ENCODE results near the gene DNAJB14. TPM values are rescaled to one million over a fixed set of nuclear protein-coding genes. Genes with fewer than 3 reads are reported as not detected.

The DNAJB14 gene
- polyA plus RNA-seq, 1 of the 3 experiments (the other 2 are of a cell fraction): 23.8 TPM

GRCh38 chr4:99938243-99938753, 8.1 kb downstream of the DNAJB14 start:
- H3F3A ChIP-seq (replicated peaks; ENCODE audit: insufficient read depth): peaks cover 22% of the 10 kb centered on the region
- CTCF ChIA-PET: interaction anchor here (2.6 kb wide), 1 partner anchor 10 kb away, joined by 10 read pairs; no protein-coding TSS in a partner anchor
- peaks cover 18 to 62% of the 10 kb centered on the region in 2 experiments for H3K36me3 ChIP-seq (replicated peaks in 1 of 2; ENCODE audit: control insufficient read depth in 1 of 2, insufficient read depth in 2 of 2, low read length in 1 of 2)
- no peak overlapping the region for H3K9ac ChIP-seq
- no peak overlapping the region for H3K4me3 ChIP-seq (ENCODE audit: low read depth in 2 of 2, low read length in 1 of 2)
- peak overlapping the region in 1 of 2 experiments; percentile 40; a peak in 2 of 4 replicates for H3K27ac ChIP-seq (ENCODE audit: low read depth in 2 of 2, low read length in 1 of 2)
- H3K4me2 ChIP-seq: no peak overlapping the region
- no peaks in the 10 kb centered on the region for H3K27me3 ChIP-seq (ENCODE audit: insufficient read depth)
- peaks cover 98% of the 10 kb centered on the region for H3K79me2 ChIP-seq (ENCODE audit: insufficient read depth)
- H3K4me1 ChIP-seq (ENCODE audit: control insufficient read depth in 1 of 2, insufficient read depth in 2 of 2, low read depth in 1 of 2, low read length in 1 of 2): no peaks in the 10 kb centered on the region; a peak in 1 of 4 replicates
- DNase-seq: peak; percentile 39
- H3K9me2 ChIP-seq: no peaks in the 10 kb centered on the region
- no peak overlapping the region for H2AFZ ChIP-seq (ENCODE audit: low read depth)
- POLR2A ChIA-PET: interaction anchor here (1.1 to 1.4 kb wide), 2 partner anchors 8 to 10 kb away, joined by 3 to 4 read pairs; partner anchors contain the start of gene DNAJB14
- WGBS (ENCODE audit: low lambda C conversion rate): 90% methylated on average over 3 of the region's 3 CpGs
- peaks cover 12% of the 10 kb centered on the region; the same call in 1 of the 2 replicates for H3K9me3 ChIP-seq
- no peak for TF ChIP-seq CTCF (IDR thresholded peaks at IDR 0.05)
- TF ChIP-seq EP300 (IDR thresholded peaks at IDR 0.05; ENCODE audit: borderline replicate concordance in 1 of 2, low read depth in 1 of 2, low read length in 1 of 2): peak in 1 of 2 experiments; percentile 30; a peak in 1 of 4 replicates
- TF ChIP-seq MEF2A (IDR thresholded peaks at IDR 0.05; ENCODE audit: borderline replicate concordance, low read depth): no peak
- peak; percentile 57 for TF ChIP-seq MXI1 (IDR thresholded peaks at IDR 0.05; ENCODE audit: low read depth, low read length)
- no peak for TF ChIP-seq TAF1 (IDR thresholded peaks at IDR 0.05; ENCODE audit: borderline replicate concordance, low read depth, low read length)
- TF ChIP-seq RCOR1 (IDR thresholded peaks at IDR 0.05; ENCODE audit: low read length): peak; percentile 78
- TF ChIP-seq GATA2 (CRISPR knock-in tag; IDR thresholded peaks at IDR 0.05): 0 out of 2 replicates have a peak, but pooled peaks have one; percentile 21
- peaks cover 20% of the 10 kb centered on the region; the same call in 1 of the 2 replicates for H4K20me1 ChIP-seq (ENCODE audit: insufficient read depth)

- Histone ChIP-seq H3K9ac (no peak overlapping the region), H3F3A (replicated peaks; ENCODE audit: insufficient read depth) (peaks cover 25% of the 10 kb centered on the region), H3K27me3 (ENCODE audit: insufficient read depth) (no peaks in the 10 kb centered on the region), H3K27ac (ENCODE audit: low read depth in 2 of 2, low read length in 1 of 2) (no peak overlapping the region), H3K4me3 (ENCODE audit: low read depth in 2 of 2, low read length in 1 of 2) (no peak overlapping the region), H3K79me2 (ENCODE audit: insufficient read depth) (peaks cover 98% of the 10 kb centered on the region), H3K9me3 (peaks cover 17% of the 10 kb centered on the region), H4K20me1 (ENCODE audit: insufficient read depth) (peaks cover 17% of the 10 kb centered on the region), H3K4me1 (ENCODE audit: control insufficient read depth in 1 of 2, insufficient read depth in 2 of 2, low read depth in 1 of 2, low read length in 1 of 2) (no peaks in the 10 kb centered on the region; a peak in 1 of 4 replicates), H2AFZ (ENCODE audit: low read depth) (no peak overlapping the region), H3K9me2 (no peaks in the 10 kb centered on the region), H3K36me3 (replicated peaks in 1 of 2; ENCODE audit: control insufficient read depth in 1 of 2, insufficient read depth in 2 of 2, low read length in 1 of 2) (peaks cover 17 to 51% of the 10 kb centered on the region in 2 experiments), H3K4me2 (no peak overlapping the region)
- TF ChIP-seq IRF3 (IDR thresholded peaks at IDR 0.05; ENCODE audit: low read depth, low read length) (no peak), MEF2A (IDR thresholded peaks at IDR 0.05; ENCODE audit: borderline replicate concordance, low read depth) (no peak), NRF1 (IDR thresholded peaks at IDR 0.05; ENCODE audit: low read depth, low read length) (no peak), GATA2 (CRISPR knock-in tag; IDR thresholded peaks at IDR 0.05) (no peak), RFX5 (IDR thresholded peaks at IDR 0.05; ENCODE audit: low read length) (no peak), ELF1 (IDR thresholded peaks at IDR 0.05) (no peak), SIN3A (IDR thresholded peaks at IDR 0.05; ENCODE audit: borderline replicate concordance, low read depth, low read length) (no peak), EZH2phosphoT487 (IDR thresholded peaks at IDR 0.05; ENCODE audit: borderline replicate concordance, low read depth) (no peak), RCOR1 (IDR thresholded peaks at IDR 0.05; ENCODE audit: low read length) (no peak), TEAD4 (IDR thresholded peaks at IDR 0.05; ENCODE audit: borderline replicate concordance, insufficient read depth) (no peak), CHD2 (IDR thresholded peaks at IDR 0.05; ENCODE audit: low read length, partially characterized antibody) (no peak), REST (IDR thresholded peaks at IDR 0.05; ENCODE audit: low read depth, low read length) (no peak), USF2 (IDR thresholded peaks at IDR 0.05; ENCODE audit: borderline replicate concordance, low read depth, low read length) (no peak), GABPA (IDR thresholded peaks at IDR 0.05; ENCODE audit: low read depth) (no peak)
- POLR2A ChIA-PET: no interaction called here
- no peak for DNase-seq
- CTCF ChIA-PET: no interaction called here
Observed at GRCh38 chr4:99934891-99935290, 11.5 kb downstream of the DNAJB14 start.

Data from SK-N-SH (cell line).